Mesendoderm (in vitro differentiated cells): Measurements from ENCODE around the gene ATP2A3.

Experiments used
- DNase-seq: peaks from one replicate; pipeline ENCODE4 v3.0.0; 2013
- H2AK5ac ChIP-seq: 2 replicates; pipeline ENCODE4 v1.6.1; 2013; ENCODE audit warnings: low read length, inconsistent platforms
- H2BK120ac ChIP-seq: 2 replicates; pipeline ENCODE4 v1.6.1; 2013; ENCODE audit warnings: low read depth, mild to moderate bottlenecking, low read length, moderate library complexity, mixed read lengths
- H2BK15ac ChIP-seq: replicated peaks from 2 replicates; pipeline ENCODE4 v1.6.1; 2013; ENCODE audit warnings: low read depth, mild to moderate bottlenecking, moderate library complexity
- H2BK5ac ChIP-seq: 2 replicates; pipeline ENCODE4 v1.6.1; 2013; ENCODE audit warnings: low read length, inconsistent platforms
- H3K18ac ChIP-seq: 2 replicates; pipeline ENCODE4 v1.6.1; 2013; ENCODE audit warnings: mild to moderate bottlenecking, low read length, mixed read lengths
- H3K23ac ChIP-seq: one replicate; pipeline ENCODE4 v1.6.1; 2013; ENCODE audit warnings: low read length
- H3K27ac ChIP-seq: 2 replicates; pipeline ENCODE4 v1.5.1; 2013; ENCODE audit warnings: low read depth, mild to moderate bottlenecking, inconsistent platforms, low read length, moderate library complexity
- H3K27me3 ChIP-seq: 2 replicates; pipeline ENCODE4 v1.6.1; 2013; ENCODE audit warnings: low read length, control low read depth, mild to moderate bottlenecking, inconsistent platforms; ENCODE audit not compliant: insufficient read depth, poor library complexity
- H3K36me3 ChIP-seq: 2 replicates; pipeline ENCODE4 v1.6.1; 2013; ENCODE audit warnings: low read length, inconsistent platforms; ENCODE audit not compliant: control insufficient read depth, insufficient read depth
- H3K4ac ChIP-seq: one replicate; pipeline ENCODE4 v1.6.1; 2013; ENCODE audit warnings: low read depth, mild to moderate bottlenecking, low read length, moderate library complexity
- H3K4me1 ChIP-seq: 2 replicates; pipeline ENCODE4 v1.6.1; 2013; ENCODE audit warnings: low read depth, low read length, inconsistent platforms; ENCODE audit not compliant: control insufficient read depth
- H3K4me2 ChIP-seq: 2 replicates; pipeline ENCODE4 v1.6.1; 2013; ENCODE audit warnings: low read length
- H3K4me3 ChIP-seq: 2 replicates; pipeline ENCODE4 v1.5.1; 2013; ENCODE audit warnings: mild to moderate bottlenecking, low read length
- H3K56ac ChIP-seq: one replicate; pipeline ENCODE4 v1.6.1; 2013; ENCODE audit warnings: low read length
- H3K79me1 ChIP-seq: 2 replicates; pipeline ENCODE4 v1.6.1; 2013; ENCODE audit warnings: low read length, inconsistent platforms
- H3K79me2 ChIP-seq: 2 replicates; pipeline ENCODE4 v1.6.1; 2013; ENCODE audit warnings: mild to moderate bottlenecking, low read length; ENCODE audit not compliant: control insufficient read depth, insufficient read depth
- H3K9ac ChIP-seq: 2 replicates; pipeline ENCODE4 v1.6.1; 2013; ENCODE audit warnings: low read length, inconsistent platforms
- H4K5ac ChIP-seq: one replicate; pipeline ENCODE4 v1.6.1; 2013; ENCODE audit warnings: low read length
- H4K8ac ChIP-seq: one replicate; pipeline ENCODE4 v1.6.1; 2013; ENCODE audit warnings: low read depth, mild to moderate bottlenecking, control low read depth, low read length, moderate library complexity
- WGBS: extraction: QIAGEN DNeasy Blood & Tissue Kit; methylation state at CpG from one replicate; pipeline ENCODE4 v1.1.7; 2013; ENCODE audit warnings: low lambda C conversion rate, missing lambda C conversion rate; ENCODE audit not compliant: insufficient coverage; ENCODE audit errors: extremely low coverage; 5-methylcytosine and 5-hydroxymethylcytosine counted together

ATP2A3 gene

DNA sequence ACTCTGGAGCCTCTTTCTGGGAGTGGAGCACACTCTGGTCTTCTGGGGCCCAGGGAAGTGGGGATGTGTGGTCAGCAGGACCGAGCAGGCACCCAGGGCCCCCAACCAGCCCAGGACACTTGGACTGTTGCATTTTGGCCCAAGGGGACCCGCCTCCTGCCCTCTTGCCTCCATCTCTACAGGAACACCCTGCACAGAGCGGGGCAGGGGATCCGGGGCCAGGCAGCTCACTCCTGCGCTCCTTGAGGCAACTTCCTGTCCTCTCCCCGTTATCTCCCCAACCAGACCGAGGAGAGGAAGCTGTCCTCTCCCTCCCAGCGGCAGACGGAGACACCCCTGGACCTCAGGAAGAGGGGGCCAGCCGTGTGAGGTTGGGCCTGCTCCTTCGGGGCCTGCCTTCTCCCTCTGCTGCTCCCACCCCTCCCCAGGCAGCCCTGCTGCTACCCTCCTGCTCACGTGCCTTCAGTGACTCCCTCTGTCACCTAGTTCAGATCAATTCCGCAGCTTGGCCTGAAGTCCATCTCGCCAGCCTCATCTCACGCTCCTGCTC is 10.0 kb upstream of the ATP2A3 start:
- H3K9ac ChIP-seq: no peak overlapping the region
- no peak overlapping the region for H3K4ac ChIP-seq
- H3K4me2 ChIP-seq: no peak overlapping the region
- no peak overlapping the region for H2BK5ac ChIP-seq
- no peaks in the 10 kb centered on the region for H3K36me3 ChIP-seq
- H3K4me1 ChIP-seq: no peaks in the 10 kb centered on the region
- no CpG with 5 or more reads among the region's 15 CpGs for WGBS
- H2BK120ac ChIP-seq: no peak overlapping the region
- H3K18ac ChIP-seq: no peak overlapping the region
- no peak overlapping the region for H2BK15ac ChIP-seq
- H3K56ac ChIP-seq: no peak overlapping the region
- H2AK5ac ChIP-seq: no peak overlapping the region
- no peak overlapping the region for H3K23ac ChIP-seq
- H3K4me3 ChIP-seq: no peak overlapping the region
- H4K5ac ChIP-seq: no peak overlapping the region
- no peak for DNase-seq
- no peaks in the 10 kb centered on the region for H3K79me2 ChIP-seq
- no peaks in the 10 kb centered on the region for H3K79me1 ChIP-seq
- no peaks in the 10 kb centered on the region for H3K27me3 ChIP-seq
- H3K27ac ChIP-seq: no peak overlapping the region
- H4K8ac ChIP-seq: no peak overlapping the region

DNA sequence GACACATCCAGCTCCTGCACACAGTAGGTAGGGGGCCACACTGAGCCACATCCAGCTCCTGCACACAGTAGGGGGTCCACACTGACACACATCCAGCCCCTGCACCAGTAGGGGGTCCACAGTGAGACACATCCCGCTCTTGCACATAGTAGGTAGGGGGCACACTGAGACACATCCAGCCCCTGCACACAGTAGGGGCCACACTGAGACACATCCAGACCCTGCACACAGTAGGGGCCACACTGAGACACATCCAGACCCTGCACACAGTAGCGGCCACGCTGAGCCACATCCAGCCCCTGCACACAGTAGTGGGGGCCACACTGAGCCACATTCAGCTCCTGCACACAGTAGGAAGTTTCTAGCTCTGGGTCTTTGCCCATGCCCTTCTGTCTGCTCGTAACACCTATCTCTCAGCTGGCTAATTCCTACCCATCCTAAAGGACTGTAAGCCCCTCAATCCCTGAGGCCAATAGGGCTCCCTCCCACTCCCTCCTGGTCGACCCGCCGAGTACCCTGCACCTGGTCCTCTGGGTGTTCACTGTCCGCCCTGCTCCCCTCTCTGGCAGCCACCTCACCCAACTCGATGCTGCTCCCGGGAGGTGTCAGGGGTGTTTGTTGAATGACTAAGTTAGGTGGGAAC is 9.4 kb upstream of the ATP2A3 start:
- no peak overlapping the region for H3K23ac ChIP-seq
- no peaks in the 10 kb centered on the region for H3K4me1 ChIP-seq
- H2AK5ac ChIP-seq: no peak overlapping the region
- H3K4me3 ChIP-seq: no peak overlapping the region
- no peaks in the 10 kb centered on the region for H3K36me3 ChIP-seq
- H3K79me2 ChIP-seq: no peaks in the 10 kb centered on the region
- no peak overlapping the region for H4K5ac ChIP-seq
- no CpG with 5 or more reads among the region's 10 CpGs for WGBS
- no peaks in the 10 kb centered on the region for H3K79me1 ChIP-seq
- DNase-seq: no peak
- H2BK120ac ChIP-seq: no peak overlapping the region
- H3K56ac ChIP-seq: no peak overlapping the region
- H2BK15ac ChIP-seq: no peak overlapping the region
- no peak overlapping the region for H3K4ac ChIP-seq
- no peak overlapping the region for H4K8ac ChIP-seq
- no peak overlapping the region for H2BK5ac ChIP-seq
- no peaks in the 10 kb centered on the region for H3K27me3 ChIP-seq
- no peak overlapping the region for H3K18ac ChIP-seq
- no peak overlapping the region for H3K9ac ChIP-seq
- H3K4me2 ChIP-seq: no peak overlapping the region
- no peak overlapping the region for H3K27ac ChIP-seq

GRCh38 chr17:3972931-3973330 is 8.7 kb upstream of the ATP2A3 start:
- Histone ChIP-seq H3K4me2 (no peak overlapping the region), H3K23ac (no peak overlapping the region)

DNA sequence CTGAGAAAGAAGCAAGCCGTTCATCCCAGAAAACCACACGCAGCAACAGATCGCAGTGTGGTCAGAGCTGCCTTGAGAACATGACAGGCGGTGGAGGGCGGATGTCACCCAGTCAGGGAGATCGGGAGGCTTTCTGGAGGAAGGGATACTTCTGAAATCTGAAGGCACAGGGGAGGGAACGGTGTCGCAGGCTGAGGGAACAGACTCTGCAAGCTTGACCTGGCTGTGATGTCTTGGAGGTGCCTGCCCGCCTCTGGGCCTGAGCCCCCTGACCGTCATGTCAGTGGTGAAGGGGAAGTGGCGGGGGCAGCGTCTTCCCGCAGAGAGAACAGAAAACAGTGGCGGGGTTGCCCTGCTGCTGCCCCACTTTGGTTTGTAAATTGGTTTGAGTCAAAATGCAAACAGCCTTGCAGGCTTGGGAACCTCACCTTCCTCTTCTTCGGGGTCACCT is 8.1 kb upstream of the ATP2A3 start:
- no peaks in the 10 kb centered on the region for H3K79me2 ChIP-seq
- H2BK120ac ChIP-seq: no peak overlapping the region
- H3K23ac ChIP-seq: no peak overlapping the region
- H3K4me3 ChIP-seq: no peak overlapping the region
- H3K4ac ChIP-seq: no peak overlapping the region
- no peak overlapping the region for H2BK5ac ChIP-seq
- no peak overlapping the region for H2BK15ac ChIP-seq
- no peak overlapping the region for H3K4me2 ChIP-seq
- no peak overlapping the region for H3K27ac ChIP-seq
- H3K4me1 ChIP-seq: no peaks in the 10 kb centered on the region
- no peak overlapping the region for H3K18ac ChIP-seq
- H3K56ac ChIP-seq: no peak overlapping the region
- no peaks in the 10 kb centered on the region for H3K36me3 ChIP-seq
- H3K27me3 ChIP-seq: no peaks in the 10 kb centered on the region
- no peak overlapping the region for H4K8ac ChIP-seq
- no peak overlapping the region for H2AK5ac ChIP-seq
- no peak overlapping the region for H3K9ac ChIP-seq
- WGBS: no CpG with 5 or more reads among the region's 15 CpGs
- H3K79me1 ChIP-seq: no peaks in the 10 kb centered on the region
- no peak for DNase-seq
- no peak overlapping the region for H4K5ac ChIP-seq

More at GRCh38 chr17:3972931-3973330, 8.7 kb upstream of the ATP2A3 start:
- no peaks in the 10 kb centered on the region for H3K36me3 ChIP-seq
- H2AK5ac ChIP-seq: no peak overlapping the region
- H4K8ac ChIP-seq: no peak overlapping the region
- H3K27me3 ChIP-seq: no peaks in the 10 kb centered on the region
- H3K18ac ChIP-seq: no peak overlapping the region
- H3K4me1 ChIP-seq: no peaks in the 10 kb centered on the region
- DNase-seq: no peak
- no peak overlapping the region for H4K5ac ChIP-seq
- H2BK15ac ChIP-seq: no peak overlapping the region
- no peak overlapping the region for H2BK5ac ChIP-seq
- no peak overlapping the region for H3K4ac ChIP-seq
- no CpG with 5 or more reads among the region's 5 CpGs for WGBS
- H3K56ac ChIP-seq: no peak overlapping the region
- no peaks in the 10 kb centered on the region for H3K79me1 ChIP-seq
- H3K9ac ChIP-seq: no peak overlapping the region
- H3K79me2 ChIP-seq: no peaks in the 10 kb centered on the region
- no peak overlapping the region for H3K27ac ChIP-seq
- no peak overlapping the region for H2BK120ac ChIP-seq
- no peak overlapping the region for H3K4me3 ChIP-seq

DNA sequence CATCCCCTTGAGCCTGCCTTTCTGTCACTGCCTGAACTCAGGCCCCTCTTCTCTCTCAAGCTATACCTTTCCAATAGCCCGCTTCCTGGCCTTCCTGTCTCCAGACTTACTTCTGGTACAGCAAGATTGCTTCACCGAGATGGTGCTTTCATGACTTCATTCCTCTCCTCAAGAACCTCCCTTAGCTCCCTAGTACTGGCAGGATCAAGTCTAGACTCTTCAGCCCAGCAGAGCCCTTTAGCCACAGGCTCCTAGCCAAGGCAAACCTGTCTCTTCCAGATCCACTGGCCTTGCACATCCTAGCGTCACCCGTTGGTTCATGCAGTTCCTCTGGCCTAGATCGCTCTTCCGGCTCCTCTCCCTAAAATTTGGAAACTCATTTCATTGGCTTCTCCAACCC is 6.4 kb upstream of the ATP2A3 start:
- Histone ChIP-seq H3K4ac (no peak overlapping the region), H2AK5ac (no peak overlapping the region), H3K56ac (no peak overlapping the region), H3K18ac (no peak overlapping the region), H3K23ac (no peak overlapping the region), H3K27me3 (no peaks in the 10 kb centered on the region), H3K9ac (no peak overlapping the region), H3K27ac (no peak overlapping the region), H3K36me3 (no peaks in the 10 kb centered on the region), H4K5ac (no peak overlapping the region), H4K8ac (no peak overlapping the region), H3K4me2 (no peak overlapping the region), H3K4me3 (no peak overlapping the region), H3K79me2 (no peaks in the 10 kb centered on the region), H2BK15ac (no peak overlapping the region), H3K4me1 (no peaks in the 10 kb centered on the region), H3K79me1 (no peaks in the 10 kb centered on the region), H2BK120ac (no peak overlapping the region), H2BK5ac (no peak overlapping the region)
- DNase-seq: no peak
- WGBS: no CpG with 5 or more reads among the region's 6 CpGs

GRCh38 chr17:3969963-3970362 is 5.7 kb upstream of the ATP2A3 start:
- Histone ChIP-seq H4K5ac (no peak overlapping the region), H3K4me3 (no peak overlapping the region), H3K23ac (no peak overlapping the region), H3K4ac (no peak overlapping the region), H2BK5ac (no peak overlapping the region), H3K56ac (no peak overlapping the region), H3K18ac (no peak overlapping the region), H3K27me3 (no peaks in the 10 kb centered on the region), H3K79me1 (no peaks in the 10 kb centered on the region), H3K4me1 (peaks cover 4% of the 10 kb centered on the region), H2AK5ac (no peak overlapping the region), H3K27ac (no peak overlapping the region), H2BK120ac (no peak overlapping the region), H3K36me3 (no peaks in the 10 kb centered on the region), H3K4me2 (no peak overlapping the region), H3K9ac (no peak overlapping the region), H2BK15ac (no peak overlapping the region), H3K79me2 (no peaks in the 10 kb centered on the region), H4K8ac (no peak overlapping the region)
- no CpG with 5 or more reads among the region's 7 CpGs for WGBS
- no peak for DNase-seq
